Lower leg skin (tissue), 3 donors: ENCODE measurements around the gene SPRED2.

ENCODE experiments used
- CTCF ChIP-seq, 3 donors: fragments of 450-650 bp; IDR thresholded peaks; one replicate each; pipeline ENCODE4 v1.5.1; 2016; ENCODE audit warnings: antibody characterized with exemption in 3 of 3, mild to moderate bottlenecking in 3 of 3, moderate library complexity in 2 of 3
- POLR2A ChIP-seq, 2 donors: fragments of 450-650 bp; IDR thresholded peaks; one replicate each; pipeline ENCODE4 v1.6.1; 2016 to 2017; ENCODE audit warnings: antibody characterized with exemption in 2 of 2, mild to moderate bottlenecking in 1 of 2, moderate library complexity in 1 of 2

DNA sequence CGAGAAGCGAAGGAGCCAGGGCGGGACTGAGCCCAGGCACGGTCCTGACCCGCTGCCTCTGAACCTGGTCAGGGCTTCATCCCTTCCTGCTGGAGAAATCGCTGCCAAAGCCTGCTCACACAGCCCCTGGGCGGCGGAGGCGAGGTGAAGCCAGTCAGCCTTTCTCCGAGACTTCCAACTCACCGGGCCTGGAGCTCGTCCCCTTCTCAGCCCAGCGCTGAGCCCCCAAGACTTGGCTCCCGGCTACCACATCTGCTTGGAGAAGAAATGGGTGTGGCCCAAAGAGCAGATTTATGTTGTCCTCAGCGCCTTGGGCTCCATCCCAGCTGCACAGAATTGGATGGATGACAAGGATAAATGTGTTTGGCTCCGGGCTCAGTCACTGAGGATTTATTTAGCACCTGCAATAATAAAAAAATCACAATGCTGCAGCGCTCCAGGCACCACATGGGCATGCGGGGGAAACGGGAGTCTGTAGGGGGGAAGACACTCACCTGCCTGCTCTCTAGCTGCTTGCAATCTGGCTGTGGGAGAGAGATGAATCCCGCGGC is 139.9 kb downstream of the SPRED2 start:
- TF ChIP-seq CTCF (IDR thresholded peaks at IDR 0.05) (no peak), POLR2A (IDR thresholded peaks at IDR 0.05) (no peak)
